SK-N-MC (cell line): ENCODE measurements around the gene SMAD4.

Experiments used
- EZH2 ChIP-seq: fragments of 200-600 bp; sonication (generic); IDR thresholded peaks from one replicate; pipeline ENCODE4 v1.6.1; 2017; ENCODE audit warnings: antibody characterized with exemption
- POLR2AphosphoS5 ChIP-seq: IDR thresholded peaks from 2 replicates; pipeline ENCODE4 v1.6.1; 2012; ENCODE audit warnings: mild to moderate bottlenecking, low read depth, low read length, borderline replicate concordance

DNA sequence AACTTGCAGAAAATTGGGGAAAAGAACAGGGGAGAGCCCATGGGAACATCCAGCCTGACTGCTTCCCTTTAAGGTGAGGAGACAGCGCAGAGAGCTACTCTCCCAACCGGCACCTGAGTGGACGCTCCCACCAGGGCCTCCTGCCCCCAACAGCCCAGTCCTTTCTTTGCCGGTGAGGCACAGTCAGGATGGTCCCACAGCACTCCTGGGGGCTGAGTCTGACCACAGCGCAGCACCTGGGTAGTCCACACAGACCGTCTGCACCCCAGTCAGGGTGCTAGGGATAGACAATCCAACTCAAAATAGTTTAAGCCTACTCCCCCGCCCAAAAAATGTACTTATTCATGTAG is 93.0 kb downstream of the SMAD4 start:
- TF ChIP-seq POLR2AphosphoS5 = no peak
- no peak for TF ChIP-seq EZH2
